ENCODE results near the gene FLNC. TPM values are rescaled to one million over a fixed set of nuclear protein-coding genes. Genes with fewer than 3 reads are reported as not detected.

FLNC gene
- polyA plus RNA-seq, 1 of the 3 experiments (the other 2 are of a cell fraction), result 43.7 TPM

- TF ChIP-seq EP300 (IDR thresholded peaks at IDR 0.05; ENCODE audit: borderline replicate concordance in 1 of 2, low read depth in 1 of 2, low read length in 1 of 2) (no peak), NRF1 (IDR thresholded peaks at IDR 0.05; ENCODE audit: low read depth, low read length) (no peak), EZH2phosphoT487 (IDR thresholded peaks at IDR 0.05; ENCODE audit: borderline replicate concordance, low read depth) (no peak), GABPA (IDR thresholded peaks at IDR 0.05; ENCODE audit: low read depth) (no peak), NFIC (IDR thresholded peaks at IDR 0.05; ENCODE audit: borderline replicate concordance) (no peak), TEAD4 (IDR thresholded peaks at IDR 0.05; ENCODE audit: borderline replicate concordance, insufficient read depth) (no peak), TAF1 (IDR thresholded peaks at IDR 0.05; ENCODE audit: borderline replicate concordance, low read depth, low read length) (no peak)
Measured at GRCh38 chr7:128854396-128854795, 24.2 kb downstream of the FLNC start.

GRCh38 chr7:128855559-128855958, 25.4 kb downstream of the FLNC start:
- DNase-seq, result no peak
- 90% methylated on average over 3 of the region's 3 CpGs for WGBS (ENCODE audit: low lambda C conversion rate)
- Histone ChIP-seq H3K4me3 (ENCODE audit: low read depth in 2 of 2, low read length in 1 of 2) (no peak overlapping the region), H3K27me3 (ENCODE audit: insufficient read depth) (no peaks in the 10 kb centered on the region), H3K9ac (no peak overlapping the region), H2AFZ (ENCODE audit: low read depth) (no peak overlapping the region), H3K9me3 (no peaks in the 10 kb centered on the region), H3K79me2 (ENCODE audit: insufficient read depth) (no peaks in the 10 kb centered on the region), H4K20me1 (ENCODE audit: insufficient read depth) (peaks cover 4% of the 10 kb centered on the region; the same call in 1 of the 2 replicates), H3K4me1 (ENCODE audit: control insufficient read depth in 1 of 2, insufficient read depth in 2 of 2, low read depth in 1 of 2, low read length in 1 of 2) (peaks cover 0 to 3% of the 10 kb centered on the region in 2 experiments; a peak in 1 of 4 replicates), H3K27ac (ENCODE audit: low read depth in 2 of 2, low read length in 1 of 2) (no peak overlapping the region), H3K9me2 (no peaks in the 10 kb centered on the region), H3K4me2 (no peak overlapping the region), H3F3A (replicated peaks; ENCODE audit: insufficient read depth) (peaks cover 47% of the 10 kb centered on the region), H3K36me3 (replicated peaks in 1 of 2; ENCODE audit: control insufficient read depth in 1 of 2, insufficient read depth in 2 of 2, low read length in 1 of 2) (peaks cover 50 to 66% of the 10 kb centered on the region in 2 experiments)
- ChIA-PET POLR2A (no interaction called here), CTCF (no interaction called here)
- no peak for TF ChIP-seq SMC3 (IDR thresholded peaks at IDR 0.05; ENCODE audit: low read depth, low read length)
- no peak for TF ChIP-seq GABPA (IDR thresholded peaks at IDR 0.05; ENCODE audit: low read depth)
- TF ChIP-seq RCOR1 (IDR thresholded peaks at IDR 0.05; ENCODE audit: low read length), result no peak
- TF ChIP-seq ZBTB33 (IDR thresholded peaks at IDR 0.05; ENCODE audit: borderline replicate concordance, low read depth), result no peak
- TF ChIP-seq JUND (IDR thresholded peaks at IDR 0.05), result no peak
- no peak for TF ChIP-seq GATA2 (CRISPR knock-in tag; IDR thresholded peaks at IDR 0.05)
- TF ChIP-seq TAF1 (IDR thresholded peaks at IDR 0.05; ENCODE audit: borderline replicate concordance, low read depth, low read length), result no peak
- no peak for TF ChIP-seq TEAD4 (IDR thresholded peaks at IDR 0.05; ENCODE audit: borderline replicate concordance, insufficient read depth)
- TF ChIP-seq, protein P1, sequence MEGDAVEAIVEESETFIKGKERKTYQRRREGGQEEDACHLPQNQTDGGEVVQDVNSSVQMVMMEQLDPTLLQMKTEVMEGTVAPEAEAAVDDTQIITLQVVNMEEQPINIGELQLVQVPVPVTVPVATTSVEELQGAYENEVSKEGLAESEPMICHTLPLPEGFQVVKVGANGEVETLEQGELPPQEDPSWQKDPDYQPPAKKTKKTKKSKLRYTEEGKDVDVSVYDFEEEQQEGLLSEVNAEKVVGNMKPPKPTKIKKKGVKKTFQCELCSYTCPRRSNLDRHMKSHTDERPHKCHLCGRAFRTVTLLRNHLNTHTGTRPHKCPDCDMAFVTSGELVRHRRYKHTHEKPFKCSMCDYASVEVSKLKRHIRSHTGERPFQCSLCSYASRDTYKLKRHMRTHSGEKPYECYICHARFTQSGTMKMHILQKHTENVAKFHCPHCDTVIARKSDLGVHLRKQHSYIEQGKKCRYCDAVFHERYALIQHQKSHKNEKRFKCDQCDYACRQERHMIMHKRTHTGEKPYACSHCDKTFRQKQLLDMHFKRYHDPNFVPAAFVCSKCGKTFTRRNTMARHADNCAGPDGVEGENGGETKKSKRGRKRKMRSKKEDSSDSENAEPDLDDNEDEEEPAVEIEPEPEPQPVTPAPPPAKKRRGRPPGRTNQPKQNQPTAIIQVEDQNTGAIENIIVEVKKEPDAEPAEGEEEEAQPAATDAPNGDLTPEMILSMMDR (IDR thresholded peaks at IDR 0.05), result no peak
- TF ChIP-seq, protein P2, sequence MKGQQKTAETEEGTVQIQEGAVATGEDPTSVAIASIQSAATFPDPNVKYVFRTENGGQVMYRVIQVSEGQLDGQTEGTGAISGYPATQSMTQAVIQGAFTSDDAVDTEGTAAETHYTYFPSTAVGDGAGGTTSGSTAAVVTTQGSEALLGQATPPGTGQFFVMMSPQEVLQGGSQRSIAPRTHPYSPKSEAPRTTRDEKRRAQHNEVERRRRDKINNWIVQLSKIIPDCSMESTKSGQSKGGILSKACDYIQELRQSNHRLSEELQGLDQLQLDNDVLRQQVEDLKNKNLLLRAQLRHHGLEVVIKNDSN (IDR thresholded peaks at IDR 0.05; ENCODE audit: borderline replicate concordance, low read depth), result no peak
- no peak for TF ChIP-seq RAD21 (IDR thresholded peaks at IDR 0.05; ENCODE audit: low read length)
- no peak for TF ChIP-seq REST (IDR thresholded peaks at IDR 0.05; ENCODE audit: low read depth, low read length)
- TF ChIP-seq USF2 (IDR thresholded peaks at IDR 0.05; ENCODE audit: borderline replicate concordance, low read depth, low read length), result no peak
- no peak for TF ChIP-seq RXRA (IDR thresholded peaks at IDR 0.05; ENCODE audit: borderline replicate concordance, low read depth)

More at GRCh38 chr7:128854396-128854795, 24.2 kb downstream of the FLNC start:
- Histone ChIP-seq H2AFZ (ENCODE audit: low read depth) (no peak overlapping the region), H3K4me1 (ENCODE audit: control insufficient read depth in 1 of 2, insufficient read depth in 2 of 2, low read depth in 1 of 2, low read length in 1 of 2) (no peaks in the 10 kb centered on the region), H3K9me2 (no peaks in the 10 kb centered on the region), H3F3A (replicated peaks; ENCODE audit: insufficient read depth) (peaks cover 36% of the 10 kb centered on the region), H3K9ac (no peak overlapping the region), H4K20me1 (ENCODE audit: insufficient read depth) (peaks cover 10% of the 10 kb centered on the region; the same call in 1 of the 2 replicates), H3K4me2 (no peak overlapping the region), H3K4me3 (ENCODE audit: low read depth in 2 of 2, low read length in 1 of 2) (no peak overlapping the region), H3K79me2 (ENCODE audit: insufficient read depth) (no peaks in the 10 kb centered on the region), H3K36me3 (replicated peaks in 1 of 2; ENCODE audit: control insufficient read depth in 1 of 2, insufficient read depth in 2 of 2, low read length in 1 of 2) (peaks cover 57 to 78% of the 10 kb centered on the region in 2 experiments), H3K9me3 (no peaks in the 10 kb centered on the region), H3K27ac (ENCODE audit: low read depth in 2 of 2, low read length in 1 of 2) (no peak overlapping the region), H3K27me3 (ENCODE audit: insufficient read depth) (no peaks in the 10 kb centered on the region)
- ChIA-PET CTCF (no interaction called here), POLR2A (no interaction called here)
- DNase-seq, result no peak
- 92% methylated on average over 21 of the region's 21 CpGs for WGBS (ENCODE audit: low lambda C conversion rate)

All from SK-N-SH (cell line).